HG03196 (cell line): Measurements from ENCODE around the gene COL4A1.
"Not testable (repeated sequence)": the region's sequence is repeated elsewhere in the genome, so short reads cannot be mapped to it uniquely, and the experiment has no call there.

Experiments used
- ATAC-seq: cut with Tn5 transposase; IDR thresholded peaks from one replicate; pipeline ENCODE4 v1.9.1; 2021; ENCODE audit not compliant: unreplicated experiment

Gene COL4A1

DNA sequence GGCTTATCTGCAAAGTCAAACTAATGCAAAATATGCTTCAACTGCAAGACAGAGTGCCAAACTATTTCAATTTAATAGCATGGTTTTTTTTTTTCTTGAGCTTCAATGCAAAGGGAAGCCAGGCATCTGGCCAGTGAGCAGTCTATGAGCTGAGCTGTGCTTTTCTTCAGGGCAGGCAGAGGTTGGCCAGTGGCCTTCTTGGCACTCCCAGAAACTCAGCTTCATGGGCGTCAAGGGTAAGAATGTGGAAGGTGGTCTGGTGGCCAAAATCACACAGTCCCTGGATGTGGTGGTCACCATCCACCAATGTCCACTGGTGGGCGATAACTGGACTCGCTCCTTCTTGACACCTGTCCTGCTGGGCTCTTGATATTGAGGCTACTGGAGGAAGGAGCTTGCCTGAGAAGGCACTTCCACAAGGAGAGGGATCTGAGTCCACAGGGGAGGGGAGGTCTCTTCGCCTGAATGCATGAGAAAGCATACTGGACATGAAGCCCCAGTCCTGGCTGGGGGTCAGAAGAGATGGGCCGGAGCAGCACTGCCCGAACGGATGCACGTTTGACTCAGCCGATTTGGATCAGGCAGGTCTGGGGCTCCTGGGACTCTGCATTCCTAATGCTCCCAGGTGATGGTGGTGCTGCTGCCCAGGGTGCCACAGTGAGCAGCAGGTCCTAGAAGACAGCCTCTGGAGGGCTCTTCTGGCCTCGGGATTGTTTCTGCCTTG, 17.2 kb upstream of the COL4A1 start:
- ATAC-seq: no peak

DNA sequence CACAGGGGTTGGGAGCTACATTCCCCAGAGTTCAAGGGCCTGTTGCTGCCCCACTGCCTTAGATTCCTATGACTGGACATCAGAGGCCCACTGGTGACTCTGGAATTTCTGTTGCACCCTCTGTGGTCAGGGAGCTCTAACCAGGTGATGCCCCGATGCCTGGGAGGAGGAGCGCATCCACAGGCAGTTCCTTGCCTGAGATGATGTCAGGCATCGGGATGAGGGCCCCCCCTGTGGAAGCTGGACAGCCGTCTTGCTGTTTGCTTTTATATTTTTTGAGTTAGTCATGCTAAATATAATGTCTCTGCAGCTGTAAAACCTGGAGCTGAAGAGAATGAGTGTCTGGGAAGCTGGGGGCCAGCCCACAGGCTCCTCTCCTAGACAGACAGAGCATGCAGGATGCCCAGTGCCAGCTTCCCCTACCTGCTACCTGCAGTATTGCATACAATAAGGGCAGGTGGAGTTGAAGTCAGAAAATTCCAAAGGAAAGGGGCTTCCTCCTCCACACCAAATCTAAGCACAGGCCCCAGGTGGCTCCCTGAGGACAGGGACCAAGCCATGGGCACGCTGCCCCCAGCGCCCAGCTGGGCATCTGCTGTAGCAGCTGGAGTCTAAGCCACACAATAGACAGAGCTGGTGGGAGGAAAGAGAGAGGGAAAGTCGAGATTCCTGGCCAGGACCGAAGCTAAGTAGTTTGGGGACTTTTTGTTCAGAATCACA, 16.4 kb upstream of the COL4A1 start:
- ATAC-seq: no peak

DNA sequence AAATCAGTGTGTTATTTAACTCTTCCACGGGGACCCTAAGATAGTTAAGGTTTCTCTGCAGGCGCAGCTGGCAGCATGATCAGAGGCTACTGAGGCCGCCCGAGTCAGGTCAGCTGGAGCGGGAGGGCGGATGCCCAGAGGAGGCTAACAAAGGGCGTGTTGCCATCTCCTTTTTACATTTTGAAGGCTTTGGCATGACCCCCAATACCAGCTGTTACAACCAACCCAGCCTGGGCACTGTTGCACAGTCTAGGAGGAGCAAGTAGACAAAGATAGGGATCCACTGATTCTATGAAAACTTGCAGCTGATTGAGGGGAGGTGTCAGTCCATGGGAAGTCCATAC, 15.8 kb upstream of the COL4A1 start:
- no peak for ATAC-seq

DNA sequence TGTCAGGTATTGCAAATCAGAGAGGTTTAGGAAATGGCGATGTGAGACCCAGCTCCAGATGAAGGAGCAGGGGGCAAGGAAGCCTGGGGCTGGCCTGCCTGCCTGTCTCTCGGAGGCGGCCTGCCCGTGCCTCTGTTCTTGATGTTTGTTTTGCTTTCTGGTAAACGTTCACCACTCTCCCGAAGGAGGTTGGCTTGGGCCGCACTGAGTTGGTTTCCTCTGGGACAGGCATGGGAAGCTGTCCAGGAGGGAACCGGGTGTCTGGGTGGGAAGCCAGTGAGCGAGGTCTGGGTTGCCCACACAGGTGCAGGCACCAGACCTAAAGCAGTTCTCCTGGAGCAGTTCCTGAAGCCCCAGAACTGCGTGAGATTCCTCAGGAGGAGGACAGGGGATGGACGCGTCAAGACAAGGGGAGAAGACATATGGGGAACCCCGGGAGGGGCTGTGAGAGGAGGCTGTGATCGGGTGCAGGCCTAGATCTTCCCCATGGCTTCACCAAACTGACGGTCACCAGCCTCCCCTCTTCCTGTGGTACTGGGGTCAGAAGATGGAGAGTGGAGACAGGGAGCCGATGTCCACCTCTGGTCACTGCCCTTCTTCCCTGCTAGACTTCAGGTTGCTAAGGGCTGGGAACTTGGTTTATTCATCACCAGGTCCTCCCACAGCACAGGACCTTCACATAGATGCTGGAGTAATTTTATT, 15.3 kb upstream of the COL4A1 start:
- ATAC-seq: no peak

DNA sequence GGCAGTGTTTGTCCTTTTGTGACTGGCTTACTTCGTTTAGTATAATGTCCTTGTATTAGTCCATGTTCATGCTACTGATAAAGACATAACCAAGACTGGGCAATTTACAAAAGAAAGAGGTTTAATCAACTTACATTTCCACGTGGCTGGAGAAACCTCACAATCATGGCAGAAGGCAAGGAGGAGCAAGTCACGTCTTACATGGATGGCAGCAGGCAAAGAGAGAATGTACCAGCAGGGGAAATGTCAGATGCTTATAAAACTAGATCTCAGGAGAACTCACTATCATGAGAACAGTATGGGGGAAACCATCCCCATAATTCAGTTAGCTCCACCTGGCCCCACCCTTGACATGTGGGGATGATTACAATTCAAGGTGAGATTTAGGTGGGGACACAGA, 14.6 kb upstream of the COL4A1 start:
- ATAC-seq: not testable (repeated sequence)

DNA sequence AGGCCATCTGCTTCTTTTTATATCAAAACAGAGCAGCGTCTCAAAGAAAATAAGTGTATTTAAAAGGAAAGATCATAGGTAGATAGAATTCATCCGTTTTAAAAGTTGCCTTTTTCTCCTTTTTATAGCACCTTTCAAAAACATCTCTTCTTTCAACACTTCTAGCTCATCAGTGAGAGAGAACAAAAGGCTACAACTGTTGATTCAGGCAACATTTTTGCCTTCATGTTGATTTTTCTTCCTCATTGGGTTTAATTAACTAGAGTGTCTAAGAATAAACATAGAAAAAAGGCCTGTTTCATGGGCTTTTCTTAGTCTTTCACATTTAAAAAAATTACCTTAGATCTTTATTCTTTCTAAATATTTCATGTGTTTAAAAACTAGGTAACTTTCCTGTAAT, 13.7 kb upstream of the COL4A1 start:
- no peak for ATAC-seq

DNA sequence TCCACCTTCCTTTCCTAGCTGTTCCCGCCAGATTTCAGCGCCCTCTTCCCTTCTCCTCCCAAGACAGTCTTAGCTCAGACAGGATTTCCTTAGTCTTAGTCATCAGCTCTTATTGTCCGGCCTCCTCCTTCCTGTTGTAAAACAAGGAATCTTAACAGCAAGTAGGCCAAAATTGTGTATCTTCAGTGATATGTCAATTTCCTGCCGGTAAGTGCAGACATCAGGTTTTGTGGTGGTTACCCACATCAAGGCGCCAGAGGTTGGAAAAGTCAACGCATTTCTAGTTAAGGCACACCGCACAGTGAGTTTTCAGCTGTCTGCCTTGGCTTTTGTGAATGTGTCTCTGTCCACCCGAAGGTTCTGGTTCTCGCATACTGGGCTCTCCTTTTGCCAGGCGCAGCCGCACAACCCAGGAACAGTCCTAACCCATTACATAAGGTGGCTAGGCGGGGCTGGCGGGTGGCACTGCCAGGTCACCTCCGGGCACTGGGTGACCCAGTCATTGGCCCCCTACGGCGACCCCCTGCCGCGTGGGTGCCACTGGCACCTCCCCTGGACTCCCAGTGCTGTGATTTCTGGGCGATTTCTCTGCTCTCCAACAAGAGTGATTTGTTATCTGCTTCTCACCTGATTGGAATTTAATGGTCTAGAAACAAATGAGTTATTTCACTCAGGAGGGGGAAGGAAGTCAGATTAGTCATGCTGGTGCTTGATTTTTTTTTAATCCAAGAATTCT, 13.0 kb upstream of the COL4A1 start:
- ATAC-seq: no peak

DNA sequence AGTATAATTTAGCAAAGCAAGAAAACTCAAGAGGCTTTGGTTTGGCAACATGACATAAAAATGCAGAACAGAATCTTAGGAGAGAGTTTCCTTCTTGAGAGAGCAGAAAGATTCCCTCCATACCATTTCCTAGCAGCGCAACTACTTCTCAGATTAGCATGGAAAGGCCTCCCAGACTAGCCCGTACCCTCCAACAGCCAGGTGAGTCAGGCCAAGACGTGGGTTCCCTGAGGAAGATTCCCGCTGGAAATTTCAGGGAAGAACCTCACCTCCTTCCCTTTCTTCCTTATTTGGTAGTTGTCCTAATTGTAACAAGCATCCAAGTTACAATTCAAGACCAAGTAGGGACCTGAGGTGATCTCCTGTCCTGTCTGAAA, 12.4 kb upstream of the COL4A1 start:
- no peak for ATAC-seq

DNA sequence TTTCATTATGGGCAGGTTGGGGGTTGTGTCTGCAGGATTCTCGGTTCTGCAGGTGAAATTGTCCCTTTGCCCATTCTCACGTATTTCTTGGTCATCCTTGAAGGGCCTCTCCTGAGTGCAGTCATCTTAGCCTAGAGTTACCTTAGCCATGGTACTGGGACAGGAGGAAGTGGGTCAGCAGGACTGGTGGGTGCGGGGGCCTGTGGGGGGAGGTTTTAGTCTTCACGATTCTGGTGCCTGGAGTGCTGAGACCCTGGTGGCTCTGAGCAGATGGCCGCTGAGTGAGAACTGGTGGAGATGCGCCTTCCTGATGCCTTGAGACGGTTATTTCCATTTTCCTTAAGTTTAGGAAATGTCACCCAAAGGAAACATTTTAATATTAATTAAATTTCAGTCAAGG, 12.0 kb upstream of the COL4A1 start:
- ATAC-seq: no peak

DNA sequence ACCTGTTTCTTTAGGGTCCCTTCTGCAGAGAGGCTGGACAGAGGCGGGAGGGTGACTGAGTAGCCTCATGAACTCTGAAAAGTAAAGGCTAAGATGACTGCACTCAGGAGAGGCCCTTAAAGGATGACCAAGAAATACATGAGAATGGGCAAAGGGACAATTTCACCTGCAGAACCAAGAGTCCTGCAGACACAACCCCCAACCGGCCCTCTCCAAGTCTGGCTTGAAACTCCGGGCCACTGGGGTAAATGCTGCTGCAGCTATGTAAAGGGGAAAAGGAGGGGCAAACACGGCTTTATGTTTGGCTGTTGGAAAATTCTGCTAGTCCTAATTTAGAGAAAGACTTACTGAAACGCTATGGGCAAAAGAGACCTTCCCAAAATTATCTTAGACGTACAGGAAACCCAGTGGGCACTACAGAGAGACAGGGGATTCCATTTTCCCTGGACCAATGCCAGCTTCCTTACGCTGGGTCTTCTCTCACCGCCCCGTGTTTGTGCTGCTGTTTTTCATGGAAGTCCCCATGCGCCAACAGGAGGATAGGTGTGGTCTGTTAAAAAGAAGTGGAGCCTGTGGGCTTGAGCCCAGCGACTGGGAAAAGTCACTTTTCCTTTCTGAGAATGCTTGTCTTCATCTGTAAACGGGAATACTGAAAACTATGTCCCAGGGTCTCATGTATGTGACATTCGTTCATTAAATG, 10.7 kb upstream of the COL4A1 start:
- no peak for ATAC-seq

DNA sequence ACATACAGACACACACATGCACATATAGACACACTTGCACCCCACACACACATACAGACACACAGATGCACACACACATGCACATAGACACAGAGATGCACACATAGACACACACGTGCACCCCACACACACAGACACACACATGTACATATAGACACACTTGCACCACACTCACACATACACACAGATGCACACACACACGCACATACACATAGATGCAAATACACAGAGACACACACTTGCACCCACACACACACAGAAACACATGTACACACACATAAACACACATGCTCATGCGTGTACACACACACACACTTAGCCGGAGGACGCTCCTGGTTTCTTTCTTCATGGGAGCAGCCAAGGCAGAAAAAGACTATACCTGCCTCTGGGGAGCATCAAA, 10.1 kb upstream of the COL4A1 start:
- ATAC-seq: no peak

DNA sequence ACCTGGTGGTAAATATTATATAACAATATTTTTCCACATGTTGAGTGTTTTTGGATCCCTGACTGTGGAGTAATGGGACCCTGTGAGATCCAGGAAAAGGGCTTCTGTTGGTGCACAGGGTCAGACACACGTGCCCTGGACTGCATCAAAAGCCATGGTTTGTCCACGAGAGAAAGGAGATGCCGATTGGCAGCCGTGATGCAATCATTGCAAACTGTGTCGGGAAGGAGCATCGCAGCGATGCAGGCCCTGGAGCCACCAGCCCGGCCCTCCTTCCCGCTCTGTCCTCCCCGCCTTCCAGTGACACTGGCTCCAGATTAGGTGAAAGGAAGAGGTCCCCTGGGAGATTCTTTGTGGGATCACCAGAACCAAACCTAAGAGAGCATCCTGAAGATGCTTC, 9.2 kb upstream of the COL4A1 start:
- ATAC-seq: no peak

DNA sequence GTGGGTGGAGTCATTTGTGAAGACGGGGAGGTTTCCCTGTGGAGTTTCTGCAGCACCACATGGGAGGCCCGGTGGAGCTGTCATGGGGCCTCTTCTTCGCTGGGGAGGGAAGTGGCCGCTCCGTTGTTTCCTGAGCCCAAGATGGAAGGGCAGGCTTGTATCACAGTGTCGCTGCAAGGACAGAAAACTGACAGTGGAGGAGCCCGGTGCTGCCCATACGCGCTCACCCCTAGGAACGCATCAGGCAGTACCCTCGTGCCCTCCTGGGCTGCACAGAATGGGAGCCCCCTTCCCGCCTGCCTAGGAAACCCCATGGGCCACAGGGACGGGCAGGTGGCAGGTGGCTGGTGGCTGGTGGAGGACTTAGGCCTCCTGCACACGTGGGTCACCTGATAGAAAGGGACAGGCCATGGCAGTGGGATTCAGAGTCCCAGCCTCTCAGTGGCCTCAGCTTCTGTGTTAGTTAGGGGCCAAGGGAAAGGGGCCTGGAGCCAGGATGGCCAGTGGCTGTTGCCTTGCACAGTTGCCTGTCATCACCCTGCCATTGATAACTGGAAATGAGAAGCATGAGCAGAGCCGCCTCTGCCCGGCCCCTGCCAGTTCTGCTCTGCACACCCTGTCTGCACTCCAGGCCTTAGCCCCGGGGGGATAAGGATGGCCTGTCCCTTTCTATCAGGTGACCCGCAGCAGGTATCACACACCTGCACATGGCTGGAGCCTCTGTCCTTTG, 7.7 kb upstream of the COL4A1 start:
- no peak for ATAC-seq

DNA sequence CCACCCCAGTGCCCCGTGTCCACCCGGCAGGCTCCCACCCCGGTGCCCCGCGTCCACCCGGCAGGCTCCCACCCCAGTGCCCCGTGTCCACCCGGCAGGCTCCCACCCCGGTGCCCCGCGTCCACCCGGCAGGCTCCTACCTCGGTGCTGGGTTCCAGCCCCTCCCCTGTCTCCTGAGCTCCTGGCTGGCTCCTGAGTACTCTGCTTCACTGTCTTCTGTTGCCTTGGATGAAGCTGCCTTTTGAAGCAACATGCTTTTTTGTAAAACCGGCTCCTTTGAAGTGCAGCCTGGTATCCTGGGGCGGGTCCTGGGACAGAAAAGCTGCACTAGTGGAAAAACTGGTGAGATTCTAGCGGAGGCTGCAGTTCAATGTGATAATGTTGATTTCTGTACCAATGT, 6.8 kb upstream of the COL4A1 start:
- ATAC-seq: not testable (repeated sequence)

DNA sequence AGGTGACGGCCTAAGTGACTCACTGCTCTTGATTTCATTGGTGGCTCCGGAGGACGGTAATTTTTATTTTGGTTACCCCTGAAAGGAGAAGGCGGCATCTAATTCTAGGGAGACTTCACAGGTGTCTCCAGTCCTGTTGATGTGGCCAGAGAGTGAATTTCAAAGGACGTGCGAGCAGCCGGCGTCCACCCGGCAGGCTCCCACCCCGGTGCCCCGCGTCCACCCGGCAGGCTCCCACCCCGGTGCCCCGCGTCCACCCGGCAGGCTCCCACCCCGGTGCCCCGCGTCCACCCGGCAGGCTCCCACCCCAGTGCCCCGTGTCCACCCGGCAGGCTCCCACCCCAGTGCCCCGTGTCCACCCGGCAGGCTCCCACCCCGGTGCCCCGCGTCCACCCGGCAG, 6.3 kb upstream of the COL4A1 start:
- not testable (repeated sequence) for ATAC-seq

DNA sequence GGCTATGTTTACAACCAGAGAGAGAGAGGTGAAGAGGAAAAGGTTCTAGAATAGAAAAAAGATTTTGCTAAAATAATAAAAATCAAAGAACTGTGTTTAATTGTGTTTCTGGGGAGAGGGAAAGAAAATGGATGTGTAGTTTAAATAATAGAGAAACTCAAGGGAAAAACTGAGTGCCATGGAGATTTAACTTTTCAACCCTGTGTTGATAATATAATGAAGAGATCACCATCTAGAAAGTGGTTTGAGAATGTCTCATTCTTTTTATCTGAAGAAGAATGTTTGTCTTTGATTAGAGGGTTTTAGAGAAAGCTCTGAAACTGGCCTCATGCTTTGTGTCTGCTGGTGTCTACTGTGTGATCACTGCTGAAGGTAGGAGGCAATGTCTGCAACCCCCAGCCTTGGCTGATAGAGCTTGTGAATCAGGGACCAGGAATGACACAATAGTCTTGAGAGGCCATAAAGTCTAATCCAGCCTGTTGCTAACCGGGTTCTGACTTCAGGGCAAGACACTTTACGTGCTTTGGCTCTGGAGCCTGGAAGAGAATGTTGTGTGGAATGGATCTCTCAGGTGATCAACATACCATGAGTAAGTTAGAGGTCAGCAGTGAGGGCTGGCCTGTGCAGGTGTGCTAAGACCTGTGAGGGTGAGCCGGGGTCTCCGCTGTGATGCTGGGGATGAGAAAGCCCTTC, 5.5 kb upstream of the COL4A1 start:
- ATAC-seq: no peak

DNA sequence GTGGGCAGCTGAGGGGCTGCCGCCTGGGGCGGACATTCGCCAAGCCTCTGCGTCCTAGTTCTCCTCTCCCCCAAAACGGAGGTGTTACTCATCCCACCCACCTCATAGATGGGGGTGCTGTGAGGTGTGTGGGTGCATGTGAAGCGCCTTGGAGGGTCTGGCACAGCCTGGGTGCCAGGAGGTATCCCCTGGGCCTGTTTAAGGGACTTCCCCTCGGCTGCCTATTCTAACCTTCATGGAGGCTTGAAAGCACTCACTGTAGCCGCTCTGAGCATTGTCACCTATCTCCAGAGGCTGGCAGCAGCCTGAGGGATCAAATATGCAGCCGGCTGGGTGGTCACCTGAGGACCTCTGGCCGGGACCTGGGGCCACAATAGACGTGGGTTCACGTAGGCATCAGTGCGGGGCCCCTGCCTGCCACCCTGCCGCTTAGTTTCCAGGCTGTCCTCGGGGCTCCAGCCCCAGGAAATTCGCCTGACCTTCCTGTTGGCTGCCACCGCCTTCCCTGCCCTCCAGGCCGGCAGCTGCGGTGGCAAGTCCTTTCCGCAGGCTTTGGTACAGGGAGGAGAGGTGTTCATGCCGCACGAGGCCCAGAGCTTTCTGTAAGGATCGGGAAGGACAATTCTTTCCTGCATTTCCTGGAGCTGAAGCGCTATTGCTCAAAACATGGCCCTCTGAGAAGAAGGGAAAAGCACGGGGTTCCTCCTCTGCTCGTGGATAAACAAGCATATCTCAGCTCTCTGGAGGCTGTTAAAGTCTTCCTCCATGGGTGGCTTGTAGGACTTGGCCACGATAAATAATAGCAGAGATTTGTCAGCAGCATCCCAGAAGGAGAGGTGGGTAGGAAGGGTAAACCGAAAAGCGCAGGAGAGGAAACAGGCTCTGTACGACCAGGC, 4.7 kb upstream of the COL4A1 start:
- no peak for ATAC-seq

DNA sequence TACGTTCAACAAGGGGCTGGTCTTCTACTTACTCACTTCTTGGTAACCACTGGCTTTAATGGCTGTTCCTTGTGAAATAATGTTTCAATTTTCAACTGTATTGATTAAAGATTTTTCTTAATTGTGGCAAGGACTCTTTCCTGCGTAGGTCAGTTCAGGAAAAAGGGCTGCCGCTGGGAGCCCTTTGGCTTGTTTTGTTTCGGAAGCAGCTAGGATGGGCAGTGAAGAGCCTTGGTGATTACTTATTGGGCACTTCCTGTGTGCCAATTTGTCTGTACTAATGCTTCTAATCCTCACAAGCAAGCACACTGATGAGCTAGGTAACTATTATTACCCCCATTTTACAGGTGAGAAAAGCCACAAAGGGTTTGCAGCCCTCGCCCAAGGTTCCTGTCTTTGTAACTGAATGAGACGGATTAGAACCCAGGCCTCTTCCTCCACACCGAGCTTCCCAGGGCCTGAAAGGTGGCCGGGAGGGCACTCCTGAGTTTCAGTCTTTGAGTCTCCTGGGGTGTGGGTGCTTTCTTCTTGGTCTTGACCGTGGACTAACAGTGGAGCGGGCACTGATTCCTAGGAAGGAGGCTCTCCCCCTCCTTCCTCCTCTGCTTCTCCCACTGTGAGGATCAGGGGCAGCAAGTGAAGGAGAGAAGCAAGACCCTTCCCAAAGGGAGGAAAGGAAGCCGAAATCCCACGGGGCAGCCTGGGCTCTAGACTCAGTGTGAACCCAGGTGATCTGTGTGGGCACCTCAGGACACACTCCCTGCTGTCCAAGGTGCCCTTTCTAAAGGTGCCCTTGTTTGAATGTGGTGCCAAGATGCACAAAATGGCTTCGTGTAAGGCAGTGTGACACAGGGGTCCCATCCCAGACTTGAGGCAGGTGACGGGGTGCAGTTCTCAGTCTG, 3.8 kb upstream of the COL4A1 start:
- no peak for ATAC-seq
